ENCODE data around the gene ARHGEF40.

ARHGEF40 gene

DNA sequence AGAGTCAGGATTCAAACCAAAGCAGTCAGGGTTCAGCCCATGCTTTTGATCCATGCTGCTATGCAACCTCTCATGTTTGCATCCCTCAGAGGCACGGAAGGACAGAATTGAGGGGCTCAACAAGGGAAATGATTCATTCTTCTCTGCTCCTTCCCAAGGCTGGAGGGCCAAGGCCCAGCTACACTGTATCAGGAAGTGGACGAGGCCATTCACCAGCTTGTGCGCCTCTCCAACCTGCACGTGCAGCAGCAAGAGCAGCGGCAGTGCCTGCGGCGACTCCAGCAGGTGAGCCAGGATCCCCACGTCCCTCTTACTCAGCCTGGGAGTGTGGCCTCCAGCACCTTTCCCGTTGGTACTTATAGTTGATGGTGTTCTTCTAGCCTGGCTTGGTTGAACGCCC lies 8.6 kb downstream of the ARHGEF40 start:
- no peak for DNase-seq

DNA sequence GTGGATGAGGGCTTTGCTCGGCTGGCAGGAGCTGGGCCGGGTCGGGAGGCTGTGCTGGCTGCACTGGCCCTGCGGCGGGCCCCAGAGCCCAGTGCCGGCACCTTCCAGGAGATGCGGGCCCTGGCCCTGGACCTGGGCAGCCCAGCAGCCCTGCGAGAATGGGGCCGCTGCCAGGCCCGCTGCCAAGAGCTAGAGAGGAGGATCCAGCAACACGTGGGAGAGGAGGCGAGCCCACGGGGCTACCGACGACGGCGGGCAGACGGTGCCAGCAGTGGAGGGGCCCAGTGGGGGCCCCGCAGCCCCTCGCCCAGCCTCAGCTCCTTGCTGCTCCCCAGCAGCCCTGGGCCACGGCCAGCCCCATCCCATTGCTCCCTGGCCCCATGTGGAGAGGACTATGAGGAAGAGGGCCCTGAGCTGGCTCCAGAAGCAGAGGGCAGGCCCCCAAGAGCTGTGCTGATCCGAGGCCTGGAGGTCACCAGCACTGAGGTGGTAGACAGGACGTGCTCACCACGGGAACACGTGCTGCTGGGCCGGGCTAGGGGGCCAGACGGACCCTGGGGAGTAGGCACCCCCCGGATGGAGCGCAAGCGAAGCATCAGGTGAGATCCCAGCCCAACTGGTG lies 11.5 kb downstream of the ARHGEF40 start:
- no peak for DNase-seq

DNA sequence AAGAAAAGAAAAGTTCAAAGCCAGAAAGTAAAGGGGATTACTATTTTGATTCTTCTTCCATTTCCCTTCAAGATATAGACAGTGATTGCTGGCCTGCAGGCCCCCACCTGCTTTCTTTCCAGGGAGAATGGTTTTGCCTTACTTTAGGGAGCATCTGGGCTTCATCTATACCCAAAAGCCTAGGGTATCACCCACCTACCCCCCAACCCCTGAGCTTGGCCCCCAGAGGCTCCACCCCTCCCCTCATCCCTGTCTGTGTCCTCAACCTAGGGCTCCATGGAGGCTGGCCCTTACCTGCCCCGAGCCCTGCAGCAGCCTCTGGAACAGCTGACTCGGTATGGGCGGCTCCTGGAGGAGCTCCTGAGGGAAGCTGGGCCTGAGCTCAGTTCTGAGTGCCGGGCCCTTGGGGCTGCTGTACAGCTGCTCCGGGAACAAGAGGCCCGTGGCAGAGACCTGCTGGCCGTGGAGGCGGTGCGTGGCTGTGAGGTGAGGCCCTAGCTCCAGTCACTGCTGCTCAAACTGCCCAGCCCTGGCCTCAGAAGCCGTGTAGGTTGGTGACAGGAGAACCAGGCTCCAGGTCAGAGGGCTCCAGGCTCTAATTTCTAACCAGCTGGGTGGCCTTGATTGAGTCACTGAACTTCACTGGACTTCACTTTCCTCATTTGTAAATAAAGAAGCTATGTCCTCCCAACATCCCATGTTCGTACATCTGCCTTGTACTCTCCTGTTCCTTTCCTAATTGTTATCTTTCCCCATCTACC lies 13.6 kb downstream of the ARHGEF40 start:
- DNase-seq = no peak

DNA sequence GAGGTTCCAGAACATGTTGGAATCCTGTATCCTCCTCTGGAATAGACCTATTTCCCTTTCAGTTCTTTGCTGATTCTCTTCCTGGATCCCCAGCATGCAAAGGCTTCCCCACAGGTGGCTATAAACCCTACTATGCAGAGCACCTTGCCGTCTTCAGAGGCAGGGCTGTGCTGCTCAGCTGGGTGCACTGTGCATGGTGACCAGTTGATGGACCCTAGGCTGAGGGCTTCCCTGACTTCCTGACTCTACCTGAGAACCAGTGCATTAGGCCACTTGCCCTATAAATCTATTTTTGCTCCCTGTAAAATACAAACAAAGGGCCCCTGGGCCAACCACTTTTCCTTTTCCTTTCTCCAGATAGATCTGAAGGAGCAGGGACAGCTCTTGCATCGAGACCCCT lies 14.3 kb downstream of the ARHGEF40 start:
- DNase-seq = no peak

DNA sequence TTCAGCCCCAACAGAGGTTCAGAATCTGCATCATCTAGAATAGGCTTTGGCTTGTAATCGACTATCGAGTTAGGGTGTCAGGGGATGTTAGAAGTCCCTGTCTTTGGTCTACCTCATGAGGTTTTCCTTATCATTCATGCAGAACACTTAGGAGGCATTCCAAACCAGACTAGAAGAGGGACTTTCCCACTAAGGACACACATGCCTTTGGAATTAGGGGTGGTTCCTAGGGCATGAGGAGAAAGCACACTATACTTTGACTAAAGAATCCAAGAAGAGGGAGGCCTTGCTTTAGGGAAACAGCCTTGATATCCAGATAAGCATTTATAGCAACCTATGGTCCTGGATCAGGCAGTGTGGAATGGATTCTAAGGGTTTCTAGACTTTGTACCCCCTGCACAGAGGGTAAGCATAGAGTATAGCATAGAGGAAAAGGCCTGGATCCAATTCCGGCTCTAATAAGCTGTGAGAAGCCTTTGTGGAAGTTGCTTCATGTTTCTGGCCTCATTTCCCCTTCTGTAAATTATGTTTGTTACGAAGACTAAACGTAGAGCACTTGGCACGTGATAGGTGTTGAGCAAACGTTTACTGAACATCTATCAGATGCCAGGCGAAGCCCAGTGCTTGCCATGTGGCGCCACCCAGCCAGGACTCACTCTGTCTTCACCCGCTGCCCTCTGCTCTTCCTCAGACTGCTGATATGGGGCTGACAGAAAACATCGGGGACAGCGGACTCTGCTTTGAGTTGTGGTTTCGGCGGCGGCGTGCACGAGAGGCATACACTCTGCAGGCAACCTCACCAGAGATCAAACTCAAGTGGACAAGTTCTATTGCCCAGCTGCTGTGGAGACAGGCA lies 15.1 kb downstream of the ARHGEF40 start:
- DNase-seq = no peak

DNA sequence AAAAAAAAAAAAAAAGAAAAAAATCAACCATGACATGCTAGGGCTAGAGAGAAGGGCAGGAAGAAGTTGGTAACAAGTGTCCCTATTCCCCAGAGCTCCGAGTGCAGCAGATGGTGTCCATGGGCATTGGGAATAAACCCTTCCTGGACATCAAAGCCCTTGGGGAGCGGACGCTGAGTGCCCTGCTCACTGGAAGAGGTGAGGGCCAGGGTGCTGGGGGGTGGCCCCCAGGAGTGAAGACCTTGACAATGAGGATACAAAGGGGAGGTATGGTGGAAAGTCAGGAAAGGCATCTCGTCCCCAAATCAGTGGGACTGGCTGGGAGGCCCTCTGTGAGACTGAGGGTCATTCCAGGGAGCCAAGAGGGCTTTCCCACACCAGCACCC lies 16.8 kb downstream of the ARHGEF40 start:
- no peak for DNase-seq

DNA sequence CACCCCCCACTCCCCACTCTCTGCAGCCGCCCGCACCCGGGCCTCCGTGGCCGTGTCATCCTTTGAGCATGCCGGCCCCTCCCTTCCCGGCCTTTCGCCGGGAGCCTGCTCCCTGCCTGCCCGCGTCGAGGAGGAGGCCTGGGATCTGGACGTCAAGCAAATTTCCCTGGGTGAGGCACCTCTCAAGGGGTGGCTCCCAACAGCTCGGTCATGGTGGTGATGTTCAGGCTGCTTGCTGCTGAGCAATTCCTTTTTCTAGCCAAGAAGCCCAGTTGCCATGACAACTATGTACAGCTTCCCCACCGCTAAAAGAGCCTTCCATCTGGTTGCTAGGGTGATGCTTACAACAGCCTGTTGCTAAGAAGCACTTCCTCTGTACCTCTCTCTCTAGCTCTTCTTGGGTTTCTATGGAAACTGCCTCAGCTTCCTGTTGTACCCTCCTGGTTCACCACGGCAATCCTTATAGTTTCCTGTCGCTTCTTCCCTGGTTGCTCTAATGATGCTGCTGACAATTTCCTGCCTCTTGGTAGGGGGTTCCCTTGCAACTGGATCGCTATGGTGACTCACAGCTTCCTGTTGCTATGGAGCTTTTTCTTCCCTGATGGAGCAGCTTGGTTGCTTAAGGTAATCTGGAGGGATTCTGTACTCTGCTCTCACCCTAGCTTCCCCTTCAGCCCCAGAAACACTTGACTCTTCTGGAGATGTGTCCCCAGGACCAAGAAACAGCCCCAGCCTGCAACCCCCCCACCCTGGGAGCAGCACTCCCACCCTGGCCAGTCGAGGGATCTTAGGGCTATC lies 17.4 kb downstream of the ARHGEF40 start:
- peak in 30 of 51 donors; percentile 6 to 79 (median 44) for DNase-seq

DNA sequence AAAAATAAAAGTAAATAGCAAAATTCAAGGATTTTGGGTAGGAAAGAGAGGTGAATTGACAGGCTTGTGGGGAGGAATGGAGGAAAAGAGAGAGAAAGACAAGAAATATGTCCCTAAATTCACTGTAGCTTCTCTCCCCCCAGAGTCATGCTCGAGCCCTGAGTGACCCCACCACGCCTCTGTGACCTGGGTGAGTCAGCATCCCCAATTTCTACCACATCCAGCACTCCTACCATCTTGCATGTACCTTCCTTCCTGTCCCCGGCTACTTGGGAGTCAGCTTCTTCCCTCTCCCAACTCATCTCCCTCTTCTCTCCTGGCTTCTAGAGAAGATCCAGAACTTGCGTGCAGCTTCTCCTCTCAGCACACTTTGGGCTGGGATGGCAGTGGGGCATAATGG lies 18.6 kb downstream of the ARHGEF40 start:
- DNase-seq = no peak

DNA sequence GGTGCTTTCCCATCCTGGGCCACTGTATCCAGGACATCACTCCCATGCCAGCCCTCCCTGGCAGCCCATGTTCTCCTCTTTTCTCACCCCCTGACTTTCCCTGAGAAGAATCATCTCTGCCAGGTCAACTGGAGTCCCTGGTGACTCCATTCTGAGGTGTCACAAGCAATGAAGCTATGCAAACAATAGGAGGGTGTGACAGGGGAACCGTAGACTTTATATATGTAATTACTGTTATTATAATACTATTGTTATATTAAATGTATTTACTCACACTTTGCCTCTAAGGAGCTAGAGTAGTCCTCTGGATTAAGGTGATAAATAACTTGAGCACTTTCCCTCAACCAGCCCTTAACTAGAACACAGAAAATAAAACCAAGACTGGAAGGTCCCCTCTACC lies 19.2 kb downstream of the ARHGEF40 start:
- DNase-seq = no peak

DNA sequence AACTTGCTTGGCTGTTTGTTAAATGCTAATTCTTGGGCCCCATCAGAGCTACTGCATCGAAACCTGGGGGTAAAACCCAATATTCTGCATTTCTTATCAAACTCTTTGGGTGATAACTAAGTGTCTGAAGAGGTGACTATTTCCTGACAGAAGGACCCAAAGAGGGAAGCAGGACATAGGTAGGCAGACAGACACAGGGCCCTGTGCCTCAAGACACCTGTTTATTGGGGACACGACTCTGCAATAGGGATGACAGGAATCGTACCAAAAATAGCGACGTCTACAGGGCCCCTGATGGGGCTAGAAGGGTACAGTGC lies 19.7 kb downstream of the ARHGEF40 start:
- no peak for DNase-seq

DNA sequence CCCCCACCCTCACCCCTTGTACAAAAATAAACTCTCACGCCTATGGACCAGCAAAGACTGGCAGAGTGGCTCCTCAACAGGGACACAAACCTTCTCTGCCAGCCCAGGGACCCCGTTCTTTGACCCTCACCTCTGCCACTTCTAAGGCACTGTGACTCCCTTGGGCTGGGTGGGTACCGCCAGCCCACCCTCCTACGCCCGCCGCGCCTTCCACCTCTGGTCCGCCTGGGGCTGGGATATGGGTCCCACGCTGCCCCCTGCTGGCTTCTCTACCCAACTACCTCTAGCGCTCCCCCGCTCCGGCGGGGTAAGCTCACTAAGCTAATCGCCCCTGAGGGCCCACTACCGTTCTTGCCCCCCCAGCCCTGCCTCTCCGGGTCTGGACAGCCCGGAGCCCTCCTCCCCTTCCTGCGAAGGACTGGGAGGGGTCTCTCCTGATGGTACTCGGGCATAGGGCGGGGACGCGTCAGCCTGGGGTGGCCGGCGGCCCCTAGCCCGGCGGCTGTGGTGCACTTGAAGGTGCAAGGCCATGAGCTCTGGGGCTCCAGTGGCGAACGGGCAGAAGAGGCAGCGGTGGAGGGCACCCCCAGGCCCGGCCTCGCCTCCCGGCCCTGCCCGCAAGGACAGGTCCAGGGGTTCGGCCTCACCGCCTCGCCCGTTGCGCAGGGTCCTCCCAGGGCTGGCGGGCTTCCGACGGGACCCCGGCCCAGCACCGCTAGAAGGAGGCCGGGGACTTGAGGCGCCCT lies 20.3 kb downstream of the ARHGEF40 start:
- peak in 8 of 51 donors; percentile 5 to 37 (median 12) for DNase-seq

DNA sequence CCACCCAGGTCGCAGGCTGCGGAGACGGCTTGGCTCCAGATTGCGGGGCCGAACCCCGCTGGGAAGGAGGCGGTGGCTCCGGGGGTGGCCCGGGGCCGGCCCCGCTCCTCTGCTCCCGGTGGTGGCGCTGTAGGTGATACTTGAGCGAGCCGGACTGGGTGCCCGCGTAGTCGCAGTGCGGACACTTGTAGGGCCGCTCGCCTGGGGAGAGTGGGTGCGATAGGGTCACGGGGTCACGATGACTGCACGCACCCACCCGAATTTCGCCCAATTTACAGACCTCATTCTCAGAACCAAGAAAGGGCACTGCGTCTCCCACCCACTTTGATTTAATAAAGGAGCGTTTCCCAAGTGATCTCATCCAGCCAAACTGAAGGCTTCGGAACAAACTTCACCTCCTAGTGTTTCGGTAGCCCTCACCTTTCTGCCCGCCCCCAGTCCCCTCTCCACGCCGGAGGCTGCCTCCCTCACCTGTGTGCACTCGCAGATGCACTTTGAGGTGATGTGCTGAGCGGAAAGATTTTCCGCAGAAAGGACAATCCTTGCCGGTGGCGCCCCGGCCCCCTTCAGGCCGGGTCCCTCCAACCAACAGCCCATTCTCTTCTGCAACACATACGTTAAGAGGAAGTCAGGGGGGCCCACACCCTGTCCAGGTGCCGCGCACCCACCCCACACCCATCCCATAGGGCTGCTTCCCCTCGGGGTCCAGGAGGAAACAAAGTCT lies 21.0 kb downstream of the ARHGEF40 start:
- no peak for DNase-seq

DNA sequence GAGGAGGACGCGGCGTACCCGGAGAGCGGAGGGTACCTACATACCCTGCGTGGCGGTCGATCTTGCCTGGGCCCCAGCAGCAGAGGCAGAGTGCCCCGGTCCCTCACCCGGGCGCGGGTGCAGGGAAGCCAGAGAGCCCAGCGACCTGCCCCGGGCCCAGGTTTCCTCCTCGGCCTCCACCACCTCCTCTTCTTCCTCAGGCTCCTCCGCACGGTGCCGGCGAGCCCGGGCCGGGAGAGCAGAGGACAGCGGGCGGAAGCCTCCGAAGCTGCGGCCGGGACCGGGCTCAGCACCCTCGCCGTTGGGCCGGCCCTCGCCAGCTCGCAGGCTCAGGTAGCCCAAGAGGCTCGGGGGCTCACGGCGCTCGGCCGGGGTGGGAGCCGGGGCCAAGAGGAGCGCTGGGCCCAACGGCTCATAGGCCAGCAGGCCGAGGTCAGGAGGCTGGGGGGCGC lies 21.7 kb downstream of the ARHGEF40 start:
- no peak for DNase-seq

DNA sequence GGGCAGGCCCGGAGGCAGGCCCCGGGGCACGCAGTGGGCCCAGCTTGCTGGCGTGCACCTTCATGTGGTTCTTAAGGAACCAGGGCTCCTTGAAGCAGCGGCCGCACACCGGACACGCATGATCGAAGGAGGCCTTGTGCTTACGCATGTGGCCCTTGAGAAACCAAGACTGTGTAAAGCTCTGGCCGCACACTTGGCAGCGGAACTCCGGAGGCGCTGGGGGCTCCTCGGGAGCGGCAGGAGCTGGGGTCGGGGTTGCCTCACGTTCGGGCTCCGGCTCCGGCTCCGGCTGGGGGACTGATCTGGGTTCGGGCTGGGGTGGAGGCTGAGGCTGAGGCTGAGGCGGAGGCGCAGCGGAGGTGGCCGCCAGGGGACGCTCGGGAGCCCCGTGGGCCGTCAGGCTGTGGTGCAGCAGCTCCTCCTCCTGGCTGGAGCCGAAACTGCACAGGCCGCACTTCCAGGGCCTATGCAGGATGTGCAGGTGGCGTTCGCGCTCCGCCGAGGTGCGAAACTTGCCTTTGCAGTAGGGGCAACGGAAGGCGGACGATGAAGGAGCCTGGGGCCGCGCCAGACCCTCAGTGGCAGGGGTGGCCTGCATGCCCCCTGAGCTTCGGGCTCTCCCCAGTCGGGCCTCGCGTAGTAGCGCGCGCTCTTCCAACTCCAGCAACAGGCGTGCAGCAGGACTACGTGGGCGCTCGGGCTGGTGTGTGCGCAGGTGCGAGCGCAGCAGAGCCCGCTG lies 22.3 kb downstream of the ARHGEF40 start:
- peak in 49 of 51 donors; percentile 13 to 86 (median 63) for DNase-seq

DNA sequence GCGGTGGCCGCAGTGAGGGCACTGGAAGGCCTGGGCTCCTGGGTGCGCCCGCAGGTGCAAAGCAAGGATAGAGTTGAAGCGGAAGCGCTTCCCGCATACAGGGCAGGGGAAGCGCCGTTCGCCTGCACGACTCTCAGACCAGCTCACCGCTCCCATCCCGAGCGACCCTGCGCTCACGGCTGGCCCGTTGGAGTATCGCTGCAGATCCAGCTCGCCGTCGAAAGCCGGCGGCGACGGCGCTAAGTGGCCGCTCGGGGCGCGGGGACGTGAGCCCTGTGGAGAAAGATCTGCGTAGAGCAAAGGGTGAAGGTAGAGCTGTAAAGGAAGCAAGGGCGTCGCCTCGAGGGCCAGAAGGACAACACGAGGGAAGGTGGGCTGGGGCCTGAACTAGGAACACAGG lies 22.9 kb downstream of the ARHGEF40 start:
- no peak for DNase-seq

DNA sequence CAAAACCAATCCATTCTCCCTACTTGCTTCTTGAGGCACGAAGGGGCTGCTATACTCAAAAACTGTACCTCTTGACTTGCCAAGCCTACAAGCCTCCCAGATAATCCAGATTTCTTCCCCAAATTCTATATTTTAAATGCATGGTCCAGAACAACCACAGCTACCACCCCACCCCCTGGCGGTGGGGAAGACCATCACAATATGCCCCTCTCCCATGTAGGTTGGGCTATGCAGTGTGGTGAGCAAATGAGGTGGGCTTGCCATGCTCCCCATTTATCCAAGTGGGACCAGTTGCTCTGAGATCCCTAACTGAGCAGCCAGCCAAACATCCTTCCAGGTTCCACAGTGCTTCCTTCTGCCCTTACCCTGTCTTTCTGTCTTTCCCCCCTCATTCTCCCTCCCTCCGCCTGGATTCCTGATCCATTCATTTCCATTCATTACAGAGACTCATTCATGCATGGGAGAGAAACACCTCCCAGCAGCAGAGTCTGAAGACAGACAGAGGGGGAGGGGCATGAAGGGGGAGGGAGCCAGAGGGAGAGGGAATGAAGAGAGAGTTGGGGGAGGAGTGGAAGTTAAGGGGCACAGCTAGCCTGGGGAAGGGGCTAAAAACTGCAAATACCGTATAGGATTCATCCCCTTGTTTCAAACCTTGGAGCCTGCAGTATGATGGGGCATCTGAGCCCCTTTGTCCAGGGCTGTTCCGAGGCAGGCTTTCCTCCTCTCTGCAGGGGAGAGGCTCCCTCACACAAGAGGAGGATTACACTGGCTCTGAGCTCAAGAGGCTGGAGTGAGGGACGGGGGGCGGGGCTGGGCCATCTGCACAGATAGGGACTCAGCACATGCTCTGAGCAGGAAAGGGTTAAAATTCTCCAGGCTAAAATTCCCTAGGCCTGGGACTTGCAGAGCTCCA lies 23.9 kb downstream of the ARHGEF40 start:
- DNase-seq = peak in 21 of 51 donors; percentile 12 to 58 (median 33)

DNA sequence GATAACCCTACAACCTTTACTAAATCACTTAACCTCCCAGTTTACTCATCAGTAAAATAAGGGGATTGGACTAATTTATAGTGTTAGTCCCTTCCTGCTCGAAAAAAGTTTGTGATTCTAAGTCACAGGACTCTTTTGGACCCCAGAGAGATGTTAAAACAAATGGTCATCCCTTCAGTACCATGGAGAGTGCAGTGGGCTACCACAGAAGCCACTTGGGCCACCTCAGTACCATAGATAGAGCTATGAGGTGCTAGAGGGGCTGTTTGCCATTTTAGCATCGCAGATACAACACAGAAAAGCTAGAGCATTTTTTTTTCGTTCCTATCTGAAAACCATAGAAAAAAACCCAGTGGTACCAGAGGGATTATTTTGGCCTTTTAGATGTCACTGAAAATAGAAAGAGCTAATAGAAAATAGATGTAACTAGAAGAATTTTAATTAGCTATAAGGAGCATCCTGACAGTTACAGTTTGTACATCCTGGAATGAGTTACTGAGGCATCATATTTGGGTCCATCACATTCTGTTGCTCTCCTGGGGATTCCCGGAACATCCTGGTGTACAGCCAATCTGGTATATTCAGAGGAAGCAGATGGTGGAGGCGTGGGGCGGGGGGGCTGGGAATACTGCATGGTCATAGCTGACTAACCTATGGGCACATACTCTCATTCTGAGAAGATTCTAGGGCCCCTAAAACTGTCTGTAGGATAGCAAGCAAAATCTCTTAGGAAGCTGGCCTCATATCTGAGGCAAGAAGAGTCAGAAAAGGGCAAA lies 25.5 kb downstream of the ARHGEF40 start:
- peak in 2 of 51 donors; percentile 5 to 40 for DNase-seq
